Omental fat pad (tissue), 4 donors: Measurements from ENCODE around the gene ACOX1. TPM values are rescaled to one million over a fixed set of nuclear protein-coding genes. Genes with fewer than 3 reads are reported as not detected.

Experiments used
- ATAC-seq: fragments of 150-250 bp; one replicate; pipeline ENCODE4 v1.9.1; 2016; ENCODE audit warnings: mild to moderate bottlenecking, moderate library complexity; ENCODE audit not compliant: low FRiP score
- DNase-seq: peaks from one replicate; pipeline ENCODE4 v3.0.0-alpha.2; 2019; ENCODE audit warnings: low spot score
- CTCF ChIP-seq, 3 donors: fragments of 450-650 bp; IDR thresholded peaks; one replicate each; pipeline ENCODE4 v1.5.1; 2016 to 2017; ENCODE audit warnings: antibody characterized with exemption in 3 of 3, mild to moderate bottlenecking in 3 of 3, moderate library complexity in 2 of 3
- total RNA-seq, 4 donors: library from RNA; depleted of rRNA; stranded (reverse); fragments of >200 nt; gene quantifications; one replicate each; pipeline ENCODE4 v1.1.0, GENCODE V29; 2016

The ACOX1 gene
- total RNA-seq, 4 donors from 2014 or later: 63.7 to 176 (median 123) TPM

GRCh38 chr17:76014925-76015261 is 35.9 kb upstream of the ACOX1 start:
- ATAC-seq: no peak

GRCh38 chr17:76014100-76014924 is 35.3 kb upstream of the ACOX1 start:
- no peak for DNase-seq

More at GRCh38 chr17:76014925-76015261, 35.9 kb upstream of the ACOX1 start:
- DNase-seq: no peak
- TF ChIP-seq CTCF (IDR thresholded peaks at IDR 0.05): no peak

GRCh38 chr17:76013377-76013932 is 34.5 kb upstream of the ACOX1 start:
- DNase-seq (no peak), ATAC-seq (no peak)

More at GRCh38 chr17:76014100-76014924, 35.3 kb upstream of the ACOX1 start:
- ATAC-seq: peak; percentile 62
- no peak for TF ChIP-seq CTCF (IDR thresholded peaks at IDR 0.05)

GRCh38 chr17:76011951-76012350 is 33.0 kb upstream of the ACOX1 start:
- no peak for TF ChIP-seq CTCF (IDR thresholded peaks at IDR 0.05)
- ATAC-seq (no peak), DNase-seq (no peak)

More at GRCh38 chr17:76013377-76013932, 34.5 kb upstream of the ACOX1 start:
- TF ChIP-seq CTCF (IDR thresholded peaks at IDR 0.05): no peak

GRCh38 chr17:76009969-76010661 is 31.1 kb upstream of the ACOX1 start:
- ATAC-seq (no peak), DNase-seq (no peak)
- no peak for TF ChIP-seq CTCF (IDR thresholded peaks at IDR 0.05)

GRCh38 chr17:76009447-76009846 is 30.5 kb upstream of the ACOX1 start:
- no peak for TF ChIP-seq CTCF (IDR thresholded peaks at IDR 0.05)
- DNase-seq (no peak), ATAC-seq (no peak)
